Measurements from ENCODE around the gene RRAGA. TPM values are rescaled to one million over a fixed set of nuclear protein-coding genes. Genes with fewer than 3 reads are reported as not detected.
"Not testable (repeated sequence)": the region's sequence is repeated elsewhere in the genome, so short reads cannot be mapped to it uniquely, and the experiment has no call there.

The RRAGA gene
- total RNA-seq, 4 donors from 2014 or later = 37.1 to 108 (median 62.5) TPM

DNA sequence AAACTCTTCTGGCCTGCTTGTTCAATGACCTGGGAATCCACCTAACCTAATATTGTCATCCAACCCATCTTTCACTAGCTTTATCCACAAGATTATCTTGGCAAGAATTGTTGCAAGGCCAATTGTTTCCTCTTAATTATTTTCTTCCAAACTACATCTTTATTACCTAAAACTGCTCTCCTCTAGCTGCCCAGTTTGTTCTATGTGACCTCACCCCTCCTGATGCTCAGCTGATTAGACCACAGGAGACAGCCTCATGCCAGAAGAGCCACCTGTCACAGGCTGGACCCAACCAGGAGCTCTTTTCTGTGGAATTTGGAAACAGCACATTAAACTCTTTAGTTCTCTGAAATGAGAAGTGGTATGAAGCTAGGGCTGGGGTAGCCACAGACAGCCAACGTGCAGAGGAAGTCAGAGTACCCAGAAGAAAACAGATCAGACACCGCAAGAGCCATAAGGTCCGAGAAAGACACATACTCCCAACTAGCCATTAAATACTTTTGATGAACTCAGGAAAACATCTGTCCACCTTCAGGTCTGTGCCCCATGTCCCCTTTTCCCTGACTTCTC is 28.3 kb upstream of the RRAGA start:
- intact Hi-C loops (cut with DNase I; ENCODE audit: low total_unique reads) = no loop called here
- TF ChIP-seq, protein P1, sequence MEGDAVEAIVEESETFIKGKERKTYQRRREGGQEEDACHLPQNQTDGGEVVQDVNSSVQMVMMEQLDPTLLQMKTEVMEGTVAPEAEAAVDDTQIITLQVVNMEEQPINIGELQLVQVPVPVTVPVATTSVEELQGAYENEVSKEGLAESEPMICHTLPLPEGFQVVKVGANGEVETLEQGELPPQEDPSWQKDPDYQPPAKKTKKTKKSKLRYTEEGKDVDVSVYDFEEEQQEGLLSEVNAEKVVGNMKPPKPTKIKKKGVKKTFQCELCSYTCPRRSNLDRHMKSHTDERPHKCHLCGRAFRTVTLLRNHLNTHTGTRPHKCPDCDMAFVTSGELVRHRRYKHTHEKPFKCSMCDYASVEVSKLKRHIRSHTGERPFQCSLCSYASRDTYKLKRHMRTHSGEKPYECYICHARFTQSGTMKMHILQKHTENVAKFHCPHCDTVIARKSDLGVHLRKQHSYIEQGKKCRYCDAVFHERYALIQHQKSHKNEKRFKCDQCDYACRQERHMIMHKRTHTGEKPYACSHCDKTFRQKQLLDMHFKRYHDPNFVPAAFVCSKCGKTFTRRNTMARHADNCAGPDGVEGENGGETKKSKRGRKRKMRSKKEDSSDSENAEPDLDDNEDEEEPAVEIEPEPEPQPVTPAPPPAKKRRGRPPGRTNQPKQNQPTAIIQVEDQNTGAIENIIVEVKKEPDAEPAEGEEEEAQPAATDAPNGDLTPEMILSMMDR (IDR thresholded peaks at IDR 0.05) = no peak
- no peak for TF ChIP-seq POLR2A (IDR thresholded peaks at IDR 0.05)

DNA sequence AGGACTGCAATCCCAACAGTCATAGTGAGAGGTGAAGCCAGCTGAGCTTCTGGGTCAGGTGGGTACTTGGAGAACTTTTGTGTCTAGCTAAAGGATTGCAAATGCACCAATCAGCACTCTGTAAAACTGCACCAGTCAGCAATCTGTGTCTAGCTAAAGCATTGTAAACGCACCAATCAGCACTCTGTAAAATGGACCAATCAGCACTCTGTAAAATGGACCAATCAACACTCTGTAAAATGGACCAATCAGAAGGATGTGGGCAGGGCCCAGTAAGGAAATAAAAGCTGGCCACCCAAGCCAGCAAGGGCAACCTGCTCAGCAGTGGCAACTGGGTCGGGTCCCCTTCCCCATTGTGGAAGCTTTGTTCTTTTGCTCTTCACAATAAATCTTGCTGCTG is 27.6 kb upstream of the RRAGA start:
- DNase-seq; H3K4me1 ChIP-seq; H3K27me3 ChIP-seq; H3K27ac ChIP-seq; intact Hi-C loops (cut with DNase I; ENCODE audit: low total_unique reads); H3K36me3 ChIP-seq; H3K9me3 ChIP-seq; H3K4me3 ChIP-seq: not testable (repeated sequence)

More for the DNA sequence above, 28.3 kb upstream of the RRAGA start:
- Histone ChIP-seq H3K4me1 (no peaks in the 10 kb centered on the region), H3K27ac (no peak overlapping the region), H3K4me3 (no peak overlapping the region), H3K9me3 (no peaks in the 10 kb centered on the region), H3K36me3 (no peaks in the 10 kb centered on the region), H3K27me3 (no peaks in the 10 kb centered on the region)
- no peak for DNase-seq

DNA sequence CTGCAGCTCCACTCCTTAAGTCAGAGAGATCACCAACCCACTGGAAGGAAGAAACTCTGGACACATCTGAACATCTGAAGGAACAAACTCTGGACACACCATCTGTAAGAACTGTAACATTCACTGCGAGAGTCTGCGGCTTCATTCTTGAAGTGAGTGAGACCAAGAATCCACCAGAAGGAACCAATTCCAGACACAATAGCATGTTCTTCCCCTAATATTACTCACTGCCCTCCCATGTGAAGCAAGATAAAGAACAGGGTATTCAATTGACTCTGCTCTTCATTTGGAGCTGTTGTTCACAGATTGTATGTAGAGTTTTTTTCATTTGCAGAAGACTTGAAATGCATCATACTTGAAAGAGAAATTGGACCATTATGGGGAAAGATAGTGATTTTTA is 27.0 kb upstream of the RRAGA start:
- no peaks in the 10 kb centered on the region for H3K4me1 ChIP-seq
- H3K4me3 ChIP-seq = no peak overlapping the region
- no peaks in the 10 kb centered on the region for H3K36me3 ChIP-seq
- H3K27ac ChIP-seq = no peak overlapping the region
- intact Hi-C loops (cut with DNase I; ENCODE audit: low total_unique reads) = no loop called here
- no peak for TF ChIP-seq POLR2A (IDR thresholded peaks at IDR 0.05)
- TF ChIP-seq, protein P1 (IDR thresholded peaks at IDR 0.05) = no peak
- DNase-seq = no peak
- no peaks in the 10 kb centered on the region for H3K9me3 ChIP-seq
- no peaks in the 10 kb centered on the region for H3K27me3 ChIP-seq

DNA sequence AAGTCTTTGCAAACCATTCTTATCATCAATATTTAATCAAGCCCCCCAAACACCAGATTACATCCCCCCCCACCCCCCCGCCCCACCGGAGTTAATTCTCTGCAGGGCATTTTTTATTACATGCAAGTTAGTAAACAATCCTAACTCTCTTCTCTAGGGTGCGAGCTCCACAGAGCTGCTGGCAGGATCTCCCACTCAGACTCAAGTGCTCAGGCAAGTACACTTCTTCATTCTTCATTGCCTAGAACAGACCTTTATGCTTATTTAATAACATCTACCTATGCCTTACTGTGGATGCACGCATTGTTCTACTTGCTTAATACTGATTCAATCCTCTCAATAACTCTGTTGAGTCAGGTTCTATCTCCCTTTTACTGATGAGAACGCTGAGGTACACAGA is 26.1 kb upstream of the RRAGA start:
- Histone ChIP-seq H3K27ac (no peak overlapping the region), H3K27me3 (no peaks in the 10 kb centered on the region), H3K36me3 (no peaks in the 10 kb centered on the region), H3K4me3 (no peak overlapping the region), H3K4me1 (no peaks in the 10 kb centered on the region), H3K9me3 (no peaks in the 10 kb centered on the region)
- intact Hi-C loops (cut with DNase I; ENCODE audit: low total_unique reads) = no loop called here
- no peak for TF ChIP-seq POLR2A (IDR thresholded peaks at IDR 0.05)
- TF ChIP-seq, protein P1 (IDR thresholded peaks at IDR 0.05) = no peak
- DNase-seq = no peak

DNA sequence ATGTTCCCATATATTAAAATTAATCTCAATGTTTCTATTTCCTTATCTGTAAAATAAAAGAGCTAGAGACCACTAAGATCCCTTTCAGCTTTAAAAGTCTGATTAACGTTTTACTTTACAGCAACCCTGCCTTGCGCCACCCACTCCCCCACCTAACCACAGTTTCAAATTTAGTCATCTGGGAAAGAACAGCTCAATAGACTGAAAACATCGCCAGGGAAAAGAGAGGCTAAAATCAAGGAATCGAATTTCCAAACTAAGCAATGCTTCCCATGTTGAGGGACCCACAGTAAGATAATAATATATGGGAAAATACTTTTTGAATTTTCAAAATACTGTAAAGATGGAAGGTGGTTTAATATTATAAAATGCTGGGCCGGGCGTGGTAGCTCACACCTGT is 22.9 kb upstream of the RRAGA start:
- TF ChIP-seq POLR2A (IDR thresholded peaks at IDR 0.05) = no peak
- TF ChIP-seq, protein P1 (IDR thresholded peaks at IDR 0.05) = no peak
- Histone ChIP-seq H3K36me3 (no peaks in the 10 kb centered on the region), H3K9me3 (no peaks in the 10 kb centered on the region), H3K27me3 (no peaks in the 10 kb centered on the region), H3K27ac (no peak overlapping the region), H3K4me3 (no peak overlapping the region), H3K4me1 (peaks cover 0 to 7% of the 10 kb centered on the region in 2 donors)
- no peak for DNase-seq
- intact Hi-C loops (cut with DNase I; ENCODE audit: low total_unique reads) = no loop called here

DNA sequence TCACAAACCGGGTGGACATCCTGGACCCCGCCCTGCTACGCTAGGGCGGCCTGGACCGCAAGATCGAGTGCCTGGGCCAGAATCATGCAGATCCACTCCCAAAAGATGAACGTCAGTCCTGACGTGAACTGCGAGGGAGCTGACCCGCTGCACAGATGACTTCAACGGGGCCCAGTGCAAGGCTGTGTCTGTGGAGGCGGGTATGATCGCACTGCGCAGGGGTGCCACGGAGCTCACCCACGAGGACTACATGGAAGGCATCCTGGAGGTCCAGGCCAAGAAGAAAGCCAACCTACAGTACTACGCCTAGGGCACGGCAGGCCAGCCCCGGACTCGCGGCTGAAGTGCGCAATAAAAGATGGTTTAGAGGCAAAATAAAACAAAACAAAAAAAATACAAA is 21.4 kb upstream of the RRAGA start:
- no peak for DNase-seq
- H3K9me3 ChIP-seq = no peaks in the 10 kb centered on the region
- no peak for TF ChIP-seq POLR2A (IDR thresholded peaks at IDR 0.05)
- TF ChIP-seq, protein P1 (IDR thresholded peaks at IDR 0.05) = no peak
- no peaks in the 10 kb centered on the region for H3K27me3 ChIP-seq
- intact Hi-C loops (cut with DNase I; ENCODE audit: low total_unique reads) = no loop called here
- no peaks in the 10 kb centered on the region for H3K36me3 ChIP-seq
- H3K4me3 ChIP-seq = no peak overlapping the region
- H3K27ac ChIP-seq = no peak overlapping the region
- H3K4me1 ChIP-seq = peaks cover 0 to 7% of the 10 kb centered on the region in 2 donors

Data from uterus (tissue), 4 donors.